PC-3 (cell line): ENCODE measurements around the gene IL16. TPM values are rescaled to one million over a fixed set of nuclear protein-coding genes. Genes with fewer than 3 reads are reported as not detected.

Experiments
- ATAC-seq: fragments of 200-7000 bp; cut with Tn5 transposase; 2 replicates; pipeline ENCODE4 v1.9.1; 2020; ENCODE audit warnings: mild to moderate bottlenecking, moderate library complexity
- BruUV-seq: library from RNA; stranded (reverse); fragments of 400-500 nt; replicated peaks from 2 replicates; lab custom pipeline; 2021; lab: Mats Ljungman, UMichigan
- CTCF ChIA-PET: fragments of 300-600 bp; sonication (Branson Sonifier 250); formaldehyde crosslinking; loops from one replicate; lab custom pipeline; 2022; ENCODE audit warnings: antibody characterized with exemption; lab: Charles Lee
- POLR2A ChIA-PET: fragments of 300-600 bp; sonication (Branson Sonifier 250); formaldehyde crosslinking; loops from one replicate; lab custom pipeline; 2022; ENCODE audit warnings: antibody characterized with exemption; ENCODE audit not compliant: unreplicated experiment; lab: Charles Lee
- DNase-seq: peaks from one replicate; pipeline ENCODE4 v3.0.0-alpha.2; 2015
- H2AFZ ChIP-seq: fragments of 300-600 bp; sonication (generic); 2 replicates; pipeline ENCODE4 v1.6.0; 2016; ENCODE audit warnings: antibody characterized with exemption, low read length
- H3F3A ChIP-seq: fragments of 300-600 bp; sonication (generic); one replicate; pipeline ENCODE4 v1.6.0; 2017; ENCODE audit warnings: antibody characterized with exemption, low read length, control low read depth, mild to moderate bottlenecking; ENCODE audit not compliant: unreplicated experiment
- H3K27ac ChIP-seq: fragments of 300-600 bp; sonication (generic); 2 replicates; pipeline ENCODE4 v1.5.1; 2016; ENCODE audit warnings: mild to moderate bottlenecking, low read length
- H3K27me3 ChIP-seq: fragments of 300-600 bp; sonication (generic); 2 replicates; pipeline ENCODE4 v1.6.1; 2016; ENCODE audit warnings: low read length, mixed read lengths
- H3K36me3 ChIP-seq: fragments of 300-600 bp; sonication (generic); 2 replicates; pipeline ENCODE4 v1.6.1; 2016; ENCODE audit warnings: low read depth, mixed run types, low read length, mixed read lengths
- H3K4me1 ChIP-seq: fragments of 300-600 bp; sonication (generic); 2 replicates; pipeline ENCODE4 v1.5.1; 2016; ENCODE audit warnings: low read length; ENCODE audit not compliant: insufficient read depth
- H3K4me2 ChIP-seq: fragments of 300-600 bp; sonication (generic); 2 replicates; pipeline ENCODE4 v1.6.0; 2016; ENCODE audit warnings: low read length
- H3K4me3 ChIP-seq: fragments of 300-600 bp; sonication (generic); 2 replicates; pipeline ENCODE4 v1.5.1; 2016; ENCODE audit warnings: mild to moderate bottlenecking, low read length, mixed read lengths
- H3K79me2 ChIP-seq: fragments of 300-600 bp; sonication (generic); 2 replicates; pipeline ENCODE4 v1.6.1; 2017; ENCODE audit warnings: low read length, mixed read lengths
- H3K9ac ChIP-seq: fragments of 300-600 bp; sonication (generic); 2 replicates; pipeline ENCODE4 v1.6.0; 2016; ENCODE audit warnings: mild to moderate bottlenecking, low read length
- H3K9me2 ChIP-seq: fragments of 300-600 bp; sonication (generic); replicated peaks from 2 replicates; pipeline ENCODE4 v1.6.1; 2016; ENCODE audit warnings: mixed run types, low read length, mixed read lengths
- H3K9me3 ChIP-seq: fragments of 300-600 bp; sonication (generic); 2 replicates; pipeline ENCODE4 v1.6.1; 2016; ENCODE audit warnings: low read length, mixed read lengths
- H4K20me1 ChIP-seq: fragments of 300-600 bp; sonication (generic); 2 replicates; pipeline ENCODE4 v1.6.1; 2016; ENCODE audit warnings: low read length, mixed read lengths
- CTCF ChIP-seq: fragments of 300-600 bp; sonication (generic); conservative IDR thresholded peaks from 2 replicates; pipeline ENCODE4 v1.5.1; 2017; ENCODE audit warnings: antibody characterized with exemption, low read depth, mild to moderate bottlenecking, low read length
- EZH2 ChIP-seq: fragments of 300-600 bp; sonication (generic); IDR thresholded peaks from one replicate; pipeline ENCODE4 v1.6.1; 2017; ENCODE audit warnings: antibody characterized with exemption, mild to moderate bottlenecking, low read length; ENCODE audit not compliant: unreplicated experiment
- EZH2phosphoT487 ChIP-seq: fragments of 300-600 bp; sonication (generic); IDR thresholded peaks from 2 replicates; pipeline ENCODE4 v1.6.1; 2018; ENCODE audit warnings: mild to moderate bottlenecking, antibody characterized with exemption, low read length, borderline replicate concordance
- intact Hi-C: fragments of 100-400 bp; cut with micrococcal nuclease; formaldehyde crosslinking; loops from 2 replicates; pipeline ENCODE4 v1.9.0; 2023
- total RNA-seq: library from RNA; depleted of rRNA; stranded (reverse); fragments of >200 nt; gene quantifications from 2 replicates; pipeline ENCODE4 v1.2.3, GENCODE V29; 2014

Gene IL16
- total RNA-seq, 1 experiment from 2014 or later, result 0.04 TPM

DNA sequence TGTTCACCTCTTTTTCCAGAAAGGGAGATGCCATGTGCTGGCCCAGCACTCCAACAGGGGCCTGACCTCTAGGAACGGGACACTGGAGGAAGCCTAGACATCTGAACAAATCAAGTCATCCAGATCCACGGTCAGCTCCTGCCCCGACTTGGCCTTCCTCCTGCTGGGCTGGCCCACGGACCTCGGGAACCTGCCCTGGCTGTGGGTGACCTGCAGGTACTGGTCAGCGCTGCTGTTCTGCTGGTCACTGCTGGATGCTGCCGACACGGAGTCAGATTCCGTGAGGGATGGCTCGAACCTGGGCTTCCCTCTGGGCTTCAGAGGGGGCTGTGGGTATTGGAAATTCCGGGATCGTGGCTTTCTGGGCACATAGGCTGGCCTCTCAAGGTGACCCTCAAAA lies 135.6 kb downstream of the IL16 start:
- no peaks in the 10 kb centered on the region for H4K20me1 ChIP-seq
- no peak for DNase-seq
- TF ChIP-seq EZH2 (no peak), CTCF (no peak), EZH2phosphoT487 (no peak)
- no peaks in the 10 kb centered on the region for H3K36me3 ChIP-seq
- no peak overlapping the region for H3K9ac ChIP-seq
- no peaks in the 10 kb centered on the region for H3K9me2 ChIP-seq
- no peaks in the 10 kb centered on the region for H3F3A ChIP-seq
- BruUV-seq, result no TSS peak
- H3K4me1 ChIP-seq, result no peaks in the 10 kb centered on the region
- H3K4me3 ChIP-seq, result no peak overlapping the region
- H3K4me2 ChIP-seq, result no peak overlapping the region
- no peak overlapping the region for H2AFZ ChIP-seq
- no peak overlapping the region for H3K27ac ChIP-seq
- ATAC-seq, result no peak
- H3K79me2 ChIP-seq, result no peaks in the 10 kb centered on the region
- H3K27me3 ChIP-seq, result no peaks in the 10 kb centered on the region
- ChIA-PET POLR2A (no interaction called here), CTCF (no interaction called here)
- intact Hi-C loops, result no loop called here
- H3K9me3 ChIP-seq, result no peaks in the 10 kb centered on the region

DNA sequence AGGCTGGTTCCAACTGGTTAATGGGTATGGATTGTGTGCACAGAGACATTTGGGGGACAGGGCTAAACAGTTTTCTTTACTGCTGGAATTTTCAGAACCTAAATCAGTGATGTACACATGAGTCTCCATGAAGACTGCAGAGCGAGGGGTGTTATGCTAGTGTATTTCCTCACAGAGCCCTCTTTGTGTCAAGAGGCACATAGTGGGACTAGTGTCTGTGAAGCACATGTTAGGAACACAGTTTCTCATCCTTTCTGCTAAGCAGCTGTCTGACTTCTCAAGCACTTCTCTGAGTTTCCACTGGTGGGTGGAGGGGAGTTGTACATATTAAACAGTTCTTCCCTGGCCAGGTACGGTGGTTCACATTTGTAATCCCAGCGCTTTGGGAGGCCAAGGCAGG lies 136.7 kb downstream of the IL16 start:
- Histone ChIP-seq H3K4me3 (no peak overlapping the region), H3K4me1 (0 out of 2 replicates have a peak, but pooled peaks cover 6% of the 10 kb centered on the region), H3K79me2 (no peaks in the 10 kb centered on the region), H3K9ac (no peak overlapping the region), H3K9me2 (no peaks in the 10 kb centered on the region), H3K27me3 (no peaks in the 10 kb centered on the region), H3F3A (no peaks in the 10 kb centered on the region), H4K20me1 (no peaks in the 10 kb centered on the region), H3K36me3 (no peaks in the 10 kb centered on the region), H3K27ac (no peak overlapping the region), H2AFZ (no peak overlapping the region), H3K9me3 (no peaks in the 10 kb centered on the region), H3K4me2 (no peak overlapping the region)
- ChIA-PET POLR2A (no interaction called here), CTCF (no interaction called here)
- no peak for DNase-seq
- BruUV-seq, result no TSS peak
- no peak for ATAC-seq
- intact Hi-C loops, result no loop called here
- TF ChIP-seq EZH2 (no peak), EZH2phosphoT487 (no peak), CTCF (no peak)

GRCh38 chr15:81334768-81335435 lies 138.2 kb downstream of the IL16 start:
- no peaks in the 10 kb centered on the region for H3K9me2 ChIP-seq
- no TSS peak for BruUV-seq

More at GRCh38 chr15:81334768-81335435, 138.2 kb downstream of the IL16 start:
- no peak overlapping the region for H3K4me3 ChIP-seq
- no peak for ATAC-seq
- no peak overlapping the region for H2AFZ ChIP-seq
- H3K4me2 ChIP-seq, result no peak overlapping the region
- POLR2A ChIA-PET, result no interaction called here
- no peaks in the 10 kb centered on the region for H4K20me1 ChIP-seq
- no peak for DNase-seq
- H3K9ac ChIP-seq, result no peak overlapping the region
- H3K79me2 ChIP-seq, result no peaks in the 10 kb centered on the region
- no peaks in the 10 kb centered on the region for H3K9me3 ChIP-seq
- CTCF ChIA-PET, result no interaction called here
- peaks cover 17% of the 10 kb centered on the region for H3K4me1 ChIP-seq
- TF ChIP-seq CTCF (no peak), EZH2phosphoT487 (no peak), EZH2 (no peak)
- H3K27me3 ChIP-seq, result no peaks in the 10 kb centered on the region
- no peaks in the 10 kb centered on the region for H3K36me3 ChIP-seq
- intact Hi-C loops, result no loop called here
- H3K27ac ChIP-seq, result no peak overlapping the region
- H3F3A ChIP-seq, result no peaks in the 10 kb centered on the region
